Keratinocyte (primary cell): ENCODE results near the gene IGFBP5. TPM values are rescaled to one million over a fixed set of nuclear protein-coding genes. Genes with fewer than 3 reads are reported as not detected.

Source experiments
- DNase-seq: peaks from one replicate; pipeline ENCODE4 v3.0.0-alpha.2; 2011; ENCODE audit warnings: low read depth, missing footprints, low spot score
- FAIRE-seq: peaks from 2 replicates; lab custom pipeline; 2011; peaks lifted over from hg19 to GRCh38; lab: Jason Lieb, UNC
- H2AFZ ChIP-seq: 2 replicates; pipeline ENCODE4 v1.6.0; 2012; ENCODE audit warnings: low read length, control low read depth, inconsistent platforms; ENCODE audit not compliant: control insufficient read depth
- H3K27ac ChIP-seq: 2 replicates; pipeline ENCODE4 v1.5.1; 2011; ENCODE audit warnings: low read length; ENCODE audit not compliant: control insufficient read depth, insufficient read depth
- H3K27me3 ChIP-seq: 3 replicates; pipeline ENCODE4 v1.6.0; 2011; ENCODE audit warnings: low read length; ENCODE audit not compliant: control insufficient read depth, insufficient read depth; ENCODE audit errors: extremely low read depth
- H3K36me3 ChIP-seq, 2 experiments: 2 replicates in 1 of 2; 3 replicates in 1 of 2; pipeline ENCODE4 v1.5.1; 2011; ENCODE audit warnings: low read length in 2 of 2, mild to moderate bottlenecking in 1 of 2; ENCODE audit not compliant: control insufficient read depth in 2 of 2, insufficient read depth in 2 of 2; ENCODE audit errors: extremely low read depth in 1 of 2
- H3K4me1 ChIP-seq: 3 replicates; pipeline ENCODE4 v1.5.1; 2011; ENCODE audit warnings: low read length; ENCODE audit not compliant: control insufficient read depth, insufficient read depth; ENCODE audit errors: extremely low read depth
- H3K4me2 ChIP-seq: 3 replicates; pipeline ENCODE4 v1.6.0; 2011; ENCODE audit warnings: low read depth, low read length; ENCODE audit not compliant: control insufficient read depth, insufficient read depth; ENCODE audit errors: extremely low read depth
- H3K4me3 ChIP-seq, 3 experiments: fragments of 200-600 bp in 1 of 3; sonication (generic) in 1 of 3; 2 replicates in 2 of 3; 3 replicates in 1 of 3; pipeline ENCODE4 v1.5.1; 2011 to 2016; ENCODE audit warnings: low read length in 3 of 3, mild to moderate bottlenecking in 3 of 3, control low read depth in 2 of 3, inconsistent platforms in 1 of 3, low read depth in 1 of 3, mixed read lengths in 1 of 3, mixed run types in 1 of 3, moderate library complexity in 1 of 3; ENCODE audit not compliant: control insufficient read depth in 2 of 3, insufficient read depth in 2 of 3; ENCODE audit errors: extremely low read depth in 1 of 3
- H3K79me2 ChIP-seq: 2 replicates; pipeline ENCODE4 v1.6.0; 2012; ENCODE audit warnings: low read length; ENCODE audit not compliant: control insufficient read depth, insufficient read depth
- H3K9ac ChIP-seq: 3 replicates; pipeline ENCODE4 v1.6.0; 2011; ENCODE audit warnings: low read length; ENCODE audit not compliant: control insufficient read depth, insufficient read depth; ENCODE audit errors: extremely low read depth
- H3K9me1 ChIP-seq: 3 replicates; pipeline ENCODE4 v1.6.0; 2011; ENCODE audit warnings: low read length; ENCODE audit not compliant: control insufficient read depth, insufficient read depth; ENCODE audit errors: extremely low read depth
- H3K9me3 ChIP-seq: 2 replicates; pipeline ENCODE4 v1.5.1; 2012; ENCODE audit warnings: low read depth, low read length; ENCODE audit not compliant: control insufficient read depth
- H4K20me1 ChIP-seq: 3 replicates; pipeline ENCODE4 v1.6.0; 2011; ENCODE audit warnings: low read length; ENCODE audit not compliant: control insufficient read depth, insufficient read depth; ENCODE audit errors: extremely low read depth
- EZH2 ChIP-seq: IDR thresholded peaks from one replicate; pipeline ENCODE4 v1.6.1; 2012; ENCODE audit warnings: inconsistent platforms, mild to moderate bottlenecking, low read length, moderate library complexity
- dilution Hi-C: fragments of 300-500 bp; cut with MboI; formaldehyde crosslinking; loops from one replicate; pipeline ENCODE4 v1.7.0; 2020; ENCODE audit warnings: low sequenced_read_pairs; ENCODE audit not compliant: extremely low pct_ligation_motif_present
- polyA plus RNA-seq, 5 experiments: library from polyadenylated mRNA; depleted of rRNA in 3 of 5; stranded (reverse) in 3 of 5; stranded (forward) in 1 of 5; unstranded in 1 of 5; fragments of >200 nt; gene quantifications; 1 replicate in 1 of 5; 2 replicates in 3 of 5; 3 replicates in 1 of 5; pipeline versions ENCODE4 v1.2.1 to v1.2.3, GENCODE V29; 2011 to 2012; ENCODE audit warnings: missing spikeins in 2 of 5, low read depth in 1 of 5, low replicate concordance in 1 of 5
- TF ChIP-seq, protein P1 (sequence below), 3 experiments: IDR thresholded peaks in 1 of 3; conservative IDR thresholded peaks in 1 of 3; optimal IDR thresholded peaks in 1 of 3; 2 replicates in 2 of 3; 3 replicates in 1 of 3; pipeline versions ENCODE3 to v1.5.1; 2011; ENCODE audit warnings: low read length in 3 of 3, mild to moderate bottlenecking in 3 of 3, moderate library complexity in 2 of 3, control low read depth in 1 of 3, inconsistent platforms in 1 of 3; ENCODE audit not compliant: insufficient read depth in 2 of 3; ENCODE audit errors: extremely low read depth in 1 of 3

Gene IGFBP5
- polyA plus RNA-seq, 1 donor (not counting 4 experiments of a cell fraction or from before 2014, with no cell fraction given), result 1.1 TPM

- dilution Hi-C loops, result no loop called here
- no peak overlapping the region for H2AFZ ChIP-seq
- H3K9me3 ChIP-seq, result no peaks in the 10 kb centered on the region
- no peaks in the 10 kb centered on the region for H3K9me1 ChIP-seq
- H3K9ac ChIP-seq, result no peak overlapping the region
- H3K4me2 ChIP-seq, result no peak overlapping the region
- DNase-seq, result no peak
- no peaks in the 10 kb centered on the region for H4K20me1 ChIP-seq
- H3K27ac ChIP-seq, result no peak overlapping the region
- H3K4me1 ChIP-seq, result peaks cover 11% of the 10 kb centered on the region
- H3K4me3 ChIP-seq, result no peak overlapping the region
- H3K27me3 ChIP-seq, result no peaks in the 10 kb centered on the region
- FAIRE-seq, result no peak
- H3K79me2 ChIP-seq, result no peaks in the 10 kb centered on the region
- no peak for TF ChIP-seq EZH2
- TF ChIP-seq, protein P1, sequence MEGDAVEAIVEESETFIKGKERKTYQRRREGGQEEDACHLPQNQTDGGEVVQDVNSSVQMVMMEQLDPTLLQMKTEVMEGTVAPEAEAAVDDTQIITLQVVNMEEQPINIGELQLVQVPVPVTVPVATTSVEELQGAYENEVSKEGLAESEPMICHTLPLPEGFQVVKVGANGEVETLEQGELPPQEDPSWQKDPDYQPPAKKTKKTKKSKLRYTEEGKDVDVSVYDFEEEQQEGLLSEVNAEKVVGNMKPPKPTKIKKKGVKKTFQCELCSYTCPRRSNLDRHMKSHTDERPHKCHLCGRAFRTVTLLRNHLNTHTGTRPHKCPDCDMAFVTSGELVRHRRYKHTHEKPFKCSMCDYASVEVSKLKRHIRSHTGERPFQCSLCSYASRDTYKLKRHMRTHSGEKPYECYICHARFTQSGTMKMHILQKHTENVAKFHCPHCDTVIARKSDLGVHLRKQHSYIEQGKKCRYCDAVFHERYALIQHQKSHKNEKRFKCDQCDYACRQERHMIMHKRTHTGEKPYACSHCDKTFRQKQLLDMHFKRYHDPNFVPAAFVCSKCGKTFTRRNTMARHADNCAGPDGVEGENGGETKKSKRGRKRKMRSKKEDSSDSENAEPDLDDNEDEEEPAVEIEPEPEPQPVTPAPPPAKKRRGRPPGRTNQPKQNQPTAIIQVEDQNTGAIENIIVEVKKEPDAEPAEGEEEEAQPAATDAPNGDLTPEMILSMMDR (optimal IDR thresholded peaks at IDR 0.05 in 1 of 3, IDR thresholded peaks at IDR 0.05 in 1 of 3, conservative IDR thresholded peaks at IDR 0.05 in 1 of 3; ENCODE audit: extremely low read depth in 1 of 3, insufficient read depth in 2 of 3, low read length in 3 of 3), result no peak
- no peaks in the 10 kb centered on the region for H3K36me3 ChIP-seq
Observed at GRCh38 chr2:216701544-216701943, 6.2 kb upstream of the IGFBP5 start.

DNA sequence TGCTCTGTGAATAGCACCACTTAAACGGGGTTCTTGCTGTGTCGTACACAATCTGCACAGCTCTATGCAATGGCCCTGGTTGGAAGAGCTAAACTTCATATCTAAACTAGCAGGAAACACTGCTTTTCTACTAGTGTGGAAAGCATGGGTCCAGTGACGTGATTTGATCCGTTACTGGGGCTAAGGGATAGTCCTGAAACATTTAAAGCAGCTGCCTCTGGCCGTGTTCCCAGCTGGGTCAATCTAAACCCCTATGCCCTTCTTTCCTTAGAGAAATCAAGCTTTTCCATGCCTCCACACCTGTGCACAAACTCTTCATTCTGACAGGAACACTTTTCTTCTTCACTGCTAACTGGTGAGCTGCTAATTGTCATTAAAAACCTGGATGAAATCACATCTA is 5.4 kb upstream of the IGFBP5 start:
- no peak overlapping the region for H3K4me2 ChIP-seq
- no peaks in the 10 kb centered on the region for H3K79me2 ChIP-seq
- dilution Hi-C loops, result no loop called here
- H3K27ac ChIP-seq, result no peak overlapping the region
- H3K9me3 ChIP-seq, result no peaks in the 10 kb centered on the region
- TF ChIP-seq, protein P1 (optimal IDR thresholded peaks at IDR 0.05 in 1 of 3, IDR thresholded peaks at IDR 0.05 in 1 of 3, conservative IDR thresholded peaks at IDR 0.05 in 1 of 3; ENCODE audit: extremely low read depth in 1 of 3, insufficient read depth in 2 of 3, low read length in 3 of 3), result no peak
- no peak for TF ChIP-seq EZH2
- no peaks in the 10 kb centered on the region for H3K9me1 ChIP-seq
- H2AFZ ChIP-seq, result no peak overlapping the region
- no peaks in the 10 kb centered on the region for H3K27me3 ChIP-seq
- no peak overlapping the region for H3K9ac ChIP-seq
- no peak for DNase-seq
- no peaks in the 10 kb centered on the region for H3K36me3 ChIP-seq
- H3K4me3 ChIP-seq, result no peak overlapping the region
- peaks cover 11% of the 10 kb centered on the region for H3K4me1 ChIP-seq
- H4K20me1 ChIP-seq, result no peaks in the 10 kb centered on the region
- peak; percentile 53 for FAIRE-seq
